ENCODE data around the gene PITRM1. TPM values are rescaled to one million over a fixed set of nuclear protein-coding genes. Genes with fewer than 3 reads are reported as not detected.

Gene PITRM1
- polyA plus RNA-seq, 2 of the 4 experiments (the other 2 are of a cell fraction): 45.9 to 64.5 TPM

DNA sequence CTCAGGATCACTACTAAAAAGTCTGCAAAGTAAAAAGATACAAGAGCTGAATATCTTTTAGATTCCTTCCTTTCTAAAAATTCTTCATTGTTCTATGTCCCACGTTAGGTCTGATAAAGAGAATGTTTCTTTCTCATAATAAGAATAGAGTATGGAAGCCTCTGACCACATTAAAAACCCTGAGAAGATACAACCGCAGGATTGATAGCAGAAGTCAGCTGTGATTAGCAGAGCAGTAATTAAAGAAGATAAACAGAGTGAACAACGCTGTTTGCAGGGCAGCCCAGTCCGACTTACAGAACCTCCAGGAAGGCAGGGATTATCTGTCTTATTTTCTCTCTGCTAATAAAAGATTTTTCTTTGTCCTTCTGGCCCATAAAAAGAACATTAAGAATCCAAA is 31.4 kb upstream of the PITRM1 start (continued):
- TF ChIP-seq CBX2 (IDR thresholded peaks at IDR 0.05; ENCODE audit: borderline replicate concordance, low read depth) (no peak), EP300 (IDR thresholded peaks at IDR 0.05) (no peak), CEBPB (IDR thresholded peaks at IDR 0.05) (no peak), ZC3H11A (IDR thresholded peaks at IDR 0.05) (no peak), HDAC2 (IDR thresholded peaks at IDR 0.05) (no peak)

DNA sequence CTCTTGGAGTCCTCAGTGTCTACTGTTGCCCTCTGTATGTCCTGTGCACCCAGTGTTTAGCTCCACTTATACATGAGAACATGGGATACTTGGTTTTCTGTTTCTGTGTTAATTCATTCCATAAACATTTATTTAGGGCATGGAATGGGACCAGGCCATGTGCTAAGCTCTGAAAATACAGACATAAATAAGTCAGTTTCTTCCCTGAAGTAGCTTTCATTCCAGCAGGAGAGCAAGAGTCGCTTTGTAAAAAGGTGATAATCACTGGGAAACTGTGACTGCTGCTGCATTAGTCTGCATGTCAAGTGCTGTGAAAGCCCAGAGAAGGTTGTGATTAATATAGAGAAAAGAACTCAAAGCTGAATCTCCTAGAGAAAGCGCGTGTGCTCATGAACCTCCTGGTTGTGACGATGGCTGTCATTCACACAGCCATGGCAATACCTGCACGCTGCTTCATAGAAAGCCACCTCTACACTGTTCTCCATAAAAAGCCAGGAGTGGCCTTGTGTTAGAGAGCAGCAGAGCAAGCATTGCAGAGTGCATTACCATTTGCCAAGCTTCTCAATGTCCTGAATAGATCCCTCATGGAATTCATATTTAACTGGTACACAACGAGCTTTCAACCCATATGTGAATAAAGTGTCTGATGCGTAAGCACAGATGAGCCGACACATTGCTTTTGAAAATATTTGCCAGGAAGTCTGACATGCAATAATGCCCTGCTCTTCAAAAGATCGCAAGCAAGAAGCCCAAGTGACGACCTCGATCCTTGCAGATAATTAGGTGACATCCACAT is 30.6 kb upstream of the PITRM1 start:
- Histone ChIP-seq H3K27ac (no peak overlapping the region), H3K4me3 (no peak overlapping the region), H3K4me2 (no peak overlapping the region), H3K4me1 (peaks cover 2% of the 10 kb centered on the region; the same call in 2 of the 3 replicates), H3K9me3 (no peaks in the 10 kb centered on the region)
- FAIRE-seq (no peak), ATAC-seq (no peak), DNase-seq (ENCODE audit: low read depth in 1 of 2, low spot score in 1 of 2) (no peak)
- POLR2A ChIA-PET: interaction anchor here (1.1 kb wide), 1 partner anchor 46 kb away, joined by 4 read pairs; no protein-coding TSS in a partner anchor
- CTCF ChIA-PET: interaction anchor here (0.6 to 2.3 kb wide), 6 partner anchors 10 to 1563 kb away, joined by 3 to 7 read pairs (median 3); no protein-coding TSS in a partner anchor
- 71% methylated on average over 11 of the region's 11 CpGs for WGBS (ENCODE audit: missing lambda C conversion rate)
- TF ChIP-seq NPAS2 (CRISPR knock-in tag; IDR thresholded peaks at IDR 0.05; ENCODE audit: borderline replicate concordance): no peak
- no peak for TF ChIP-seq ZFP36 (IDR thresholded peaks at IDR 0.05; ENCODE audit: borderline replicate concordance, partially characterized antibody)
- TF ChIP-seq CTCF (IDR thresholded peaks at IDR 0.05): no peak
- TF ChIP-seq HOXB5 (CRISPR knock-in tag; IDR thresholded peaks at IDR 0.05): no peak
- no peak for TF ChIP-seq POLR2AphosphoS2 (conservative IDR thresholded peaks at IDR 0.05; ENCODE audit: low read length)
- TF ChIP-seq EHMT2 (IDR thresholded peaks at IDR 0.05; ENCODE audit: low read depth): no peak
- no peak for TF ChIP-seq EHF (CRISPR knock-in tag; IDR thresholded peaks at IDR 0.05)
- TF ChIP-seq HDAC2 (IDR thresholded peaks at IDR 0.05): no peak
- TF ChIP-seq KDM1A (IDR thresholded peaks at IDR 0.05; ENCODE audit: low read depth): no peak
- no peak for TF ChIP-seq CEBPB (IDR thresholded peaks at IDR 0.05)
- no peak for TF ChIP-seq TFCP2L1 (CRISPR knock-in tag; IDR thresholded peaks at IDR 0.05)
- TF ChIP-seq PHF8 (IDR thresholded peaks at IDR 0.05; ENCODE audit: borderline replicate concordance, low read depth): no peak
- no peak for TF ChIP-seq HMGXB4 (CRISPR knock-in tag; IDR thresholded peaks at IDR 0.05; ENCODE audit: borderline replicate concordance)
- no peak for TF ChIP-seq RAD21 (conservative IDR thresholded peaks at IDR 0.05 in 1 of 2, IDR thresholded peaks at IDR 0.05 in 1 of 2)
- TF ChIP-seq ZSCAN20 (CRISPR knock-in tag; IDR thresholded peaks at IDR 0.05): no peak
- no peak for TF ChIP-seq FOSL2 (IDR thresholded peaks at IDR 0.05)
- no peak for TF ChIP-seq FOSL2 (CRISPR knock-in tag; IDR thresholded peaks at IDR 0.05)

- TF ChIP-seq EP300 (IDR thresholded peaks at IDR 0.05) (no peak), MAZ (IDR thresholded peaks at IDR 0.05; ENCODE audit: borderline replicate concordance, low read depth, low read length) (no peak), CHD4 (IDR thresholded peaks at IDR 0.05; ENCODE audit: borderline replicate concordance) (no peak), RFX5 (IDR thresholded peaks at IDR 0.05) (no peak), RARB (CRISPR knock-in tag; IDR thresholded peaks at IDR 0.05) (no peak), ZSCAN20 (CRISPR knock-in tag; IDR thresholded peaks at IDR 0.05) (no peak), ZC3H11A (IDR thresholded peaks at IDR 0.05) (no peak), JUNB (IDR thresholded peaks at IDR 0.05) (no peak), RCOR1 (IDR thresholded peaks at IDR 0.05; ENCODE audit: low read depth, low read length) (no peak), TP53 (CRISPR knock-in tag; IDR thresholded peaks at IDR 0.05) (no peak), HOXA7 (CRISPR knock-in tag; IDR thresholded peaks at IDR 0.05) (no peak), CBX8 (IDR thresholded peaks at IDR 0.05) (no peak), RNF2 (IDR thresholded peaks at IDR 0.05; ENCODE audit: borderline replicate concordance, low read depth) (no peak), HDAC2 (IDR thresholded peaks at IDR 0.05) (no peak), ESRRA (IDR thresholded peaks at IDR 0.05; ENCODE audit: borderline replicate concordance, low read length) (no peak)
- WGBS (ENCODE audit: missing lambda C conversion rate): 75% methylated on average over 5 of the region's 8 CpGs
- Histone ChIP-seq H3K4me1 (peaks cover 13% of the 10 kb centered on the region), H3K4me3 (no peak overlapping the region), H3K4me2 (no peak overlapping the region), H3K27ac (no peak overlapping the region), H3K9me3 (no peaks in the 10 kb centered on the region)
- ATAC-seq (no peak), DNase-seq (ENCODE audit: low read depth in 1 of 2, low spot score in 1 of 2) (no peak), FAIRE-seq (no peak)
- ChIA-PET POLR2A (no interaction called here), CTCF (interaction anchor here (0.7 to 10.7 kb wide), 4 partner anchors 8 to 1566 kb away, joined by 3 to 127 read pairs (median 5); no protein-coding TSS in a partner anchor)
These were observed 29.2 kb upstream of the PITRM1 start for GRCh38 chr10:3201796-3202195.
